ENCODE results near the gene RGMA.

- TF ChIP-seq CREM (IDR thresholded peaks at IDR 0.05; ENCODE audit: low read depth) (no peak), REST (IDR thresholded peaks at IDR 0.05; ENCODE audit: low read depth, low read length) (no peak), CTCF (IDR thresholded peaks at IDR 0.05 in 2 of 3, conservative IDR thresholded peaks at IDR 0.05 in 1 of 3; ENCODE audit: control insufficient read depth in 2 of 3, extremely low read depth in 1 of 3, insufficient read depth in 1 of 3, low read depth in 3 of 3, low read length in 3 of 3) (no peak), CHD2 (IDR thresholded peaks at IDR 0.05; ENCODE audit: borderline replicate concordance, low read depth, low read length) (no peak), JUND (IDR thresholded peaks at IDR 0.05; ENCODE audit: low read depth, low read length) (no peak), NR2C1 (IDR thresholded peaks at IDR 0.05) (no peak), ELK1 (IDR thresholded peaks at IDR 0.05; ENCODE audit: low read depth, low read length) (no peak), MYC (IDR thresholded peaks at IDR 0.05; ENCODE audit: insufficient read depth, insufficient read length, insufficient replicate concordance, low read length, severe bottlenecking) (no peak), POLR2A (IDR thresholded peaks at IDR 0.05; ENCODE audit: low read depth, low read length) (no peak), USF2 (IDR thresholded peaks at IDR 0.05; ENCODE audit: borderline replicate concordance, low read depth, low read length) (no peak), EZH2 (IDR thresholded peaks at IDR 0.05; ENCODE audit: borderline replicate concordance, control insufficient read depth, low read depth, low read length) (no peak), GABPA (IDR thresholded peaks at IDR 0.05; ENCODE audit: low read depth) (no peak), ZBTB4 (CRISPR knock-in tag; IDR thresholded peaks at IDR 0.05) (no peak)
These were observed 96.3 kb downstream of the RGMA start for GRCh38 chr15:92992720-92993119.

Measured in GM12878 (cell line).